ENCODE data around the gene TXNDC9.
"Not testable (repeated sequence)": the region's sequence is repeated elsewhere in the genome, so short reads cannot be mapped to it uniquely, and the experiment has no call there.

Gene TXNDC9, protein sequence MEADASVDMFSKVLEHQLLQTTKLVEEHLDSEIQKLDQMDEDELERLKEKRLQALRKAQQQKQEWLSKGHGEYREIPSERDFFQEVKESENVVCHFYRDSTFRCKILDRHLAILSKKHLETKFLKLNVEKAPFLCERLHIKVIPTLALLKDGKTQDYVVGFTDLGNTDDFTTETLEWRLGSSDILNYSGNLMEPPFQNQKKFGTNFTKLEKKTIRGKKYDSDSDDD

DNA sequence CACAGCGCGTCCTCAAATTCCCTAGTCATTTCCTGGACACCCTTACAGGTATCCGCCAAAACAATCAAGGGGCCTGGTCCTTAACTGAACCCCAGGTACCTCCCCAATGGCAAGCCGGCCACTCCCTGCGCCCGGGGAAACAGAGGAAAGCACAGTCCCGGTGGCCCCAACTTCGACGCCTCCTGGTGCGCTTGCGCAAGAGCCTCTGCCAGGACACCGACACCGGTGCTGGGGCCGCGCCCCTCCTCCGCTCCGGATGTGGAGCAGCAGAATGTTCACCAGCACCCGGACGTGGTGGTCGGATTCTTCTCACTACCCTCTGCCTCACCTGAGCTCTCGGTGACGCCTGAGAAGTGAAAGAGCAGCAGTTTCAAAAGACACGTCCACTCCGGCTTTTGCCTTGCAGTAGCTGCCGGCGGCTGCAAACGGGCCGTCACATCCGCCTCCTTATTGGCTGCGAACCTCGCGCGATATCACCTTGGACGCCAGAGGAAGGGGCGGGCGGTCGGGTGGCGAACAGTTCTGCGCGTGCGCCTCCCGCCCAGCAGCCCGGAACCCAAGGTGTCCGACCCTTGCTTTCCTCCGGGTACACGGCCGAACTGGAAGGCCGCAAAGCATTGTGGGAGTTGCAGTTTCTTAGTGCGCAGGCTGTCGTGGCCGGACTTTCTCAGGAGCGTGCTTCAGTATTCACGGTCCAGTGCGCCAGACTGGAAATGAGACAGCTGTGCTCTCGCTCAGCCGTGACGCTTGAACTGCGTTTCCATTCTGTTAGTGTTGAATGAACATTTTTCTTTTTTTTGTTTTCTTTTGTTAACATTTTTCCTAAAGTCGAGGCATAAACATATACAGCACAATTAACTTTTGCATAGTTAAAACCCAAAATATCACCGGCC, at the start of gene TXNDC9:
Gene TXNDC9 (minus strand): TSS at position 423 of the 893 bp plus-strand sequence. CDS start 3,123 bp downstream, outside the sequence.
- Histone ChIP-seq H3K4me1 (ENCODE audit: control insufficient read depth, insufficient read depth, low read length) (peaks cover 3% of the 10 kb centered on the region; the same call in 1 of the 2 replicates), H3K27ac (ENCODE audit: low read depth, low read length) (peak within 1 kb of the TSS; percentile 64; the same call in 1 of the 2 replicates), H3K9me3 (ENCODE audit: control insufficient read depth, insufficient read depth, low read depth, low read length) (no peaks in the 10 kb centered on the region), H3K9ac (ENCODE audit: low read length) (peak within 1 kb of the TSS; percentile 96), H3K27me3 (ENCODE audit: control insufficient read depth, insufficient read depth, low read length) (no peaks in the 10 kb centered on the region), H3K36me3 (ENCODE audit: control insufficient read depth, insufficient read depth, low read length) (peaks cover 22% of the 10 kb centered on the region), H3K4me3 (ENCODE audit: low read depth, low read length) (peak within 1 kb of the TSS; percentile 92)

DNA sequence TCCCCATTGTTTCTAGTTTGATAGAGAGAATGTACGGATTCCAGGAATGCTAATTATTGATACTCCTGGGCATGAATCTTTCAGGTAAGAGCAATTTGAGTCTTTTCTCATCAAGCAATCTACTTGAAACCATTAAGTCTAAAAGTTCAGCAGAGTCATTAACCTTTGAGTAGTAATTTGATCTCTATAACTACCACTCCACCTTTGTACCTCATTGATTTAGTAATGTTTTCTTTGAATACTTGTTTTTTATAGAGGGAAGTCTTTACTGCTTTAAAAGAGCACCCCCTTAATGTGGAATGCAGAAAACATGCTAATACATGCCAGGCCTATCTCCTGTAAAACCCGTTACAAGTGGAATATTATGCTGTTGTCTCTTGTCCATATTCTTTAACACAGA, 46.0 kb upstream of the TXNDC9 start:
- no peak overlapping the region for H3K4me3 ChIP-seq (ENCODE audit: low read depth, low read length)
- no peak overlapping the region for H3K27ac ChIP-seq (ENCODE audit: low read depth, low read length)
- H3K36me3 ChIP-seq (ENCODE audit: control insufficient read depth, insufficient read depth, low read length), result peaks cover 85% of the 10 kb centered on the region
- H3K9ac ChIP-seq (ENCODE audit: low read length), result no peak overlapping the region
- no peaks in the 10 kb centered on the region for H3K27me3 ChIP-seq (ENCODE audit: control insufficient read depth, insufficient read depth, low read length)
- H3K9me3 ChIP-seq (ENCODE audit: control insufficient read depth, insufficient read depth, low read depth, low read length), result no peaks in the 10 kb centered on the region
- peaks cover 6% of the 10 kb centered on the region; the same call in 1 of the 2 replicates for H3K4me1 ChIP-seq (ENCODE audit: control insufficient read depth, insufficient read depth, low read length)

DNA sequence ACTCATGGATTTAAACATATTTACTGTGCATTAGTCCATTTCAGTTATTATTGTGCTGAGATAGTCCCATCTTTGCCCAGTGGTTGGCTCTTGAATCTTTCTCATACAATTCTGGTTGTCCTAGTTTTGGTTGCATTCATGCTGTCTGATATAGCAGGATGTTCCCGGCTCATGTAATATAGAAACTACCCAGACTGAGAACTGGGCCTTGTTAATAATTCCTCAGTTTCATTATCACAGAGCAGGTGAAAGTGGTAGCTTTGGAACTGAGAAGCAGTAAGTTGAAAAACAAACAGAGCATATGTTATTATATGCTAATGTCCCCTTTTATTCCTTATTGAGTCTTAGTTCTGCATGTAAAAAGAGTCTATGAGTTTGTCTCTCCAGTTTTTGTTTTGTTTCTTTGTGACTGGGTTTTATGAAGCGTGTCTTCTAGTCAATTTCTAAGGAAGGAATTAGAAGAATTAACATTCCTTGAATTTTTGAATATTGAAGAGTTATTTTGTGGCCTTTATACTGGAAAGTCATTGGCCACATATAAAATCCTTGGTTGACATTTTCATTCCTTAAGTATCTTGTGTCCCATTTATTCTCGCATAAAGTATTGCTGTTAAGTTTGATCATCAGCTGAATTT, 44.4 kb upstream of the TXNDC9 start:
- peaks cover 6% of the 10 kb centered on the region; the same call in 1 of the 2 replicates for H3K4me1 ChIP-seq (ENCODE audit: control insufficient read depth, insufficient read depth, low read length)
- H3K27me3 ChIP-seq (ENCODE audit: control insufficient read depth, insufficient read depth, low read length), result no peaks in the 10 kb centered on the region
- H3K9ac ChIP-seq (ENCODE audit: low read length), result no peak overlapping the region
- H3K27ac ChIP-seq (ENCODE audit: low read depth, low read length), result peak overlapping the region; percentile 40; the same call in 1 of the 2 replicates
- H3K4me3 ChIP-seq (ENCODE audit: low read depth, low read length), result no peak overlapping the region
- peaks cover 94% of the 10 kb centered on the region for H3K36me3 ChIP-seq (ENCODE audit: control insufficient read depth, insufficient read depth, low read length)
- no peaks in the 10 kb centered on the region for H3K9me3 ChIP-seq (ENCODE audit: control insufficient read depth, insufficient read depth, low read depth, low read length)

DNA sequence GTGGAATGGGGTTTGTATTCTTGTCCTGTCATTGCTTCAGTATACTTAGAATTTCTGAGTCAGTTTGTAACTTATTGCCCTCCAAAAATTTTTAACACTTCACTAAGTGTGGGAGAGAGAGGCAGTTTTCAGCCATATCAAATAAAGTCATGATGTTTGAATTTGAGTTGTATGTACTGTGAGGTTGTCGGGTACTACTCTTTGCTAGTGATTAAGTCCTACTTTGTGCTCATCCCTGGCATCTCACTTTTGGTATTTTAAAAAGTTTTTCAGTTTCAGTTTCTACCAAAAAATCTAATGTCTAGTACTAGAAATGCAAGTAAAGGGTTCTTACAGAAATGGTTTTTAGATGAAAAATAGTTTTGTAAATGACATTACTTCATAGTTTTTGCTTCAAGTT, 41.7 kb upstream of the TXNDC9 start:
- Histone ChIP-seq H3K36me3 (ENCODE audit: control insufficient read depth, insufficient read depth, low read length) (peaks cover 97% of the 10 kb centered on the region), H3K9me3 (ENCODE audit: control insufficient read depth, insufficient read depth, low read depth, low read length) (no peaks in the 10 kb centered on the region), H3K9ac (ENCODE audit: low read length) (no peak overlapping the region), H3K4me1 (ENCODE audit: control insufficient read depth, insufficient read depth, low read length) (peaks cover 6% of the 10 kb centered on the region; the same call in 1 of the 2 replicates), H3K27me3 (ENCODE audit: control insufficient read depth, insufficient read depth, low read length) (no peaks in the 10 kb centered on the region), H3K27ac (ENCODE audit: low read depth, low read length) (no peak overlapping the region), H3K4me3 (ENCODE audit: low read depth, low read length) (no peak overlapping the region)

DNA sequence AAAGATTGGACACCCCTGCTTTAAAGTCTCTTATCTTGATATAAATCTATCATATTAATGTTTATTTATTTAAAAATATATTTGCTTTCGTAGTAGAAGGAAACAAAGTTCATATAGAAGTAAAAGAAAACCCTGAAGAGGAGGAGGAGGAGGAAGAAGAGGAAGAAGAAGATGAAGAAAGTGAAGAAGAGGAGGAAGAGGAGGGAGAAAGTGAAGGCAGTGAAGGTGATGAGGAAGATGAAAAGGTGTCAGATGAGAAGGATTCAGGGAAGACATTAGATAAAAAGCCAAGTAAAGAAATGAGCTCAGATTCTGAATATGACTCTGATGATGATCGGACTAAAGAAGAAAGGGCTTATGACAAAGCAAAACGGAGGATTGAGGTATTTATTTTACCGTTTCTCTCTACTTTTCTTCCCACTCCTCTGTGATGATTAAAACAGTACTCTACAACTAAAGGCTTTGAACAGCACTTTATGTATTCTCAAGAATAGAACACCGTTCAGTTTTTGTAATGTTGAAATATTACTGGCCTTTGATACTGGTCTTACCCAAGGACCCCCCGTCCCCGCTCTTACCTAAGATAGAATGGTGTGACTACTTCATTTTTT, 40.2 kb upstream of the TXNDC9 start:
- no peak overlapping the region for H3K4me3 ChIP-seq (ENCODE audit: low read depth, low read length)
- H3K36me3 ChIP-seq (ENCODE audit: control insufficient read depth, insufficient read depth, low read length), result peaks cover 97% of the 10 kb centered on the region
- H3K9ac ChIP-seq (ENCODE audit: low read length), result no peak overlapping the region

DNA sequence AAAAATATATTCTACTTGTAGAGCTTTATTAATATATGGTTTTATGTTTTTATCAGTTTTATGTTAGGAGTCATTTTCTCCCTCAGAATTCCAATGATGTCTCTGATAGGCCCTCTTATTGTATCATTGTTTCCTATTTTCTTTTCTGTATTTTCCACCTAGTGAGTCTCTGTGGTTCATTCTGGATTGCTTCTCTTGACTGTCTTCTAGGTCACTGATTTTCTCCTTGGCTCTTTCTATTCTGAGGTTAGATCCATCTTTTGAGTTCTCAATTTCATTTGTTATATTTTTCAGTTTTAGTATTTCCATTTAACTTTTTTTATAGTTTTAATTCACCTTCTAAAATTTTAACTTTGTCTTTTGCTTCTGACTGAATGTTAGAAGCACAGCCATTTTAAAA, 38.6 kb upstream of the TXNDC9 start:
- H3K27me3 ChIP-seq (ENCODE audit: control insufficient read depth, insufficient read depth, low read length), result no peaks in the 10 kb centered on the region
- H3K9me3 ChIP-seq (ENCODE audit: control insufficient read depth, insufficient read depth, low read depth, low read length), result no peaks in the 10 kb centered on the region
- no peak overlapping the region for H3K4me3 ChIP-seq (ENCODE audit: low read depth, low read length)
- H3K9ac ChIP-seq (ENCODE audit: low read length), result no peak overlapping the region
- H3K4me1 ChIP-seq (ENCODE audit: control insufficient read depth, insufficient read depth, low read length), result 0 out of 2 replicates have a peak, but pooled peaks cover 2% of the 10 kb centered on the region
- H3K27ac ChIP-seq (ENCODE audit: low read depth, low read length), result no peak overlapping the region
- peaks cover 93% of the 10 kb centered on the region for H3K36me3 ChIP-seq (ENCODE audit: control insufficient read depth, insufficient read depth, low read length)

More for the DNA sequence above, 40.2 kb upstream of the TXNDC9 start:
- Histone ChIP-seq H3K4me1 (ENCODE audit: control insufficient read depth, insufficient read depth, low read length) (peaks cover 6% of the 10 kb centered on the region; the same call in 1 of the 2 replicates), H3K9me3 (ENCODE audit: control insufficient read depth, insufficient read depth, low read depth, low read length) (no peaks in the 10 kb centered on the region), H3K27ac (ENCODE audit: low read depth, low read length) (no peak overlapping the region), H3K27me3 (ENCODE audit: control insufficient read depth, insufficient read depth, low read length) (no peaks in the 10 kb centered on the region)

DNA sequence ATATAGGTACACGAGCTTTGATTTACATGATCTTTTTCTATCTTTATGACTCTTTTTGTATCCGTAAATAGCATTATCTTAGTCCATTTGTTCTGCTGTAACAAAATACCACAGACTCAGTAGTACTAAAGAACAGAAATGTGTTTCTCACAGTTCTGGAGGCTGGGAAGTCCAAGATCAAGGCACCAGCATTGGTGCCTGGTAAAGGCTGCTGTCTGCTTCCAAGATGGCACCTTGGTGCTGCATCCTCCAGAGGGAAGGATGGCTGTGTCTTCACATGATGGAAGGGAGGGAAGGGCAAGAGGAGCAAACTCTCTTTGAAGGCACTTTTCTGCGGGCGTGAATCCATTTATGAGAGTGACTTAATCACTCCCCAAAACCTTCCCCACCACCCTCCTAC, 37.0 kb upstream of the TXNDC9 start:
- Histone ChIP-seq H3K4me3 (ENCODE audit: low read depth, low read length) (no peak overlapping the region), H3K27me3 (ENCODE audit: control insufficient read depth, insufficient read depth, low read length) (no peaks in the 10 kb centered on the region), H3K4me1 (ENCODE audit: control insufficient read depth, insufficient read depth, low read length) (no peaks in the 10 kb centered on the region), H3K9me3 (ENCODE audit: control insufficient read depth, insufficient read depth, low read depth, low read length) (no peaks in the 10 kb centered on the region), H3K36me3 (ENCODE audit: control insufficient read depth, insufficient read depth, low read length) (peaks cover 93% of the 10 kb centered on the region), H3K27ac (ENCODE audit: low read depth, low read length) (no peak overlapping the region), H3K9ac (ENCODE audit: low read length) (no peak overlapping the region)

DNA sequence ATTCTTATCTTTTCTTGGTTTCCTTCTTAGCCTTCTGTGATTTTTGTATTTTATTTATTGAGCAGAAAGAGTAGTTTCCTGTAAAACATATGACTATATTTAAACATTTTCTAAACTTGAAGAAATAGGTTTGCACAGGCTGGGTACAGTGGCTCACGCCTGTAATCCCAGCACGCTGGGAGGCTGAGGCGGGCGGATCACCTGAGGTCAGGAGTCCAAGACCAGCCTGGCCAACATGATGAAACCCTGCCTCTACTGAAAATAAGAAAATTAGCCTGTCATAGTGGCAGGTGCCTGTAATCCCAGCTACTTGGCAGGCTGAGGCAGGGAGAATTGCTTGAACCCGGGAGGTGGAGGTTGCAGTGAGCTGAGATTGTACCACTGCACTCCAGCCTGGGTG, 32.7 kb upstream of the TXNDC9 start:
- peaks cover 92% of the 10 kb centered on the region for H3K36me3 ChIP-seq (ENCODE audit: control insufficient read depth, insufficient read depth, low read length)
- H3K4me3 ChIP-seq (ENCODE audit: low read depth, low read length); H3K4me1 ChIP-seq (ENCODE audit: control insufficient read depth, insufficient read depth, low read length); H3K27ac ChIP-seq (ENCODE audit: low read depth, low read length); H3K27me3 ChIP-seq (ENCODE audit: control insufficient read depth, insufficient read depth, low read length); H3K9ac ChIP-seq (ENCODE audit: low read length); H3K9me3 ChIP-seq (ENCODE audit: control insufficient read depth, insufficient read depth, low read depth, low read length): not testable (repeated sequence)

DNA sequence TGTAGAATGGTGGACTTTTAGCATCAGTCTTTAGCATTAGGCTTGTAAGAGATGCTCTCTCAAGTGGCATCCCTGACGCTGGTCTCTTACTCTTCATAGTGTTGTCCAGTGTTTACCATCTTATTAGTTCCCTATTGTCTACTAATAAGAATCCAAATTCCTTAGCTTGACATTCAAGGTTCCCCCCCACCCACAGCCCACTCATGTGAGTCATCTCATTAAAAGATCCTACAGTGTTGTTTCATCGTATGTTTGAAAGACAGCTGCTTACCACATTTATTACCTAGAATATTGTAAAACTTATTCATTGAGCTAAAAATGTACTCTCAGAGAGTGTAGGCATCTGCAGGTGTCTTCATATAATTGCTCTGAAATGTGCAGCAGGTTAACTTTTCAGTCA, 29.5 kb upstream of the TXNDC9 start:
- H3K9me3 ChIP-seq (ENCODE audit: control insufficient read depth, insufficient read depth, low read depth, low read length), result no peaks in the 10 kb centered on the region
- peaks cover 86% of the 10 kb centered on the region for H3K36me3 ChIP-seq (ENCODE audit: control insufficient read depth, insufficient read depth, low read length)

DNA sequence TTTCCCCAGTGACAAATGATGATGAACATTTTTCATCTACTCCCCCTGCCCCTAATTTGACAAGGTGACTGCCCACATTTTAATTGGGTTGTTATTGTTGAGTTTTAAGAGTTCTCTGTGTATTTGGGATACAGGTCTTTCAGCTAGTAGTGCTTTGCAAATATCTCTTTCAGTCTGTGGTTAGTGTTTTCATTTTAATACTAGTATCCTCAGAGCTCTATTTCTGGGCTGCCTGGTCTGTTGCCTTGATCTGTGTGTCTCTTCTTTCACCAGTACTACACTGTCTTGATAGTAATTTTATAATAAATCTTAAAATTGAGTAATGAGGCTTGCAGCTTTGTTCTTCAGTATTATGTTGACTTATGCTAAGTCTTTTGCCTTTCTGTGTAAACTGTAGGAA, 20.7 kb upstream of the TXNDC9 start:
- no peaks in the 10 kb centered on the region for H3K27me3 ChIP-seq (ENCODE audit: control insufficient read depth, insufficient read depth, low read length)
- H3K36me3 ChIP-seq (ENCODE audit: control insufficient read depth, insufficient read depth, low read length), result peaks cover 8% of the 10 kb centered on the region
- H3K4me1 ChIP-seq (ENCODE audit: control insufficient read depth, insufficient read depth, low read length), result no peaks in the 10 kb centered on the region
- no peaks in the 10 kb centered on the region for H3K9me3 ChIP-seq (ENCODE audit: control insufficient read depth, insufficient read depth, low read depth, low read length)
- no peak overlapping the region for H3K27ac ChIP-seq (ENCODE audit: low read depth, low read length)
- no peak overlapping the region for H3K9ac ChIP-seq (ENCODE audit: low read length)
- H3K4me3 ChIP-seq (ENCODE audit: low read depth, low read length), result no peak overlapping the region

More for the DNA sequence above, 29.5 kb upstream of the TXNDC9 start:
- H3K27ac ChIP-seq (ENCODE audit: low read depth, low read length), result no peak overlapping the region
- H3K9ac ChIP-seq (ENCODE audit: low read length), result no peak overlapping the region
- no peaks in the 10 kb centered on the region for H3K27me3 ChIP-seq (ENCODE audit: control insufficient read depth, insufficient read depth, low read length)
- H3K4me3 ChIP-seq (ENCODE audit: low read depth, low read length), result no peak overlapping the region
- no peaks in the 10 kb centered on the region for H3K4me1 ChIP-seq (ENCODE audit: control insufficient read depth, insufficient read depth, low read length)
